ENCODE results near the gene HELZ2. TPM values are rescaled to one million over a fixed set of nuclear protein-coding genes. Genes with fewer than 3 reads are reported as not detected.

HELZ2 gene
- total RNA-seq, 1 experiment from 2014 or later: 27.5 TPM

- no peaks in the 10 kb centered on the region for H3K9me3 Mint-ChIP-seq
- H3K36me3 Mint-ChIP-seq: peaks cover 3% of the 10 kb centered on the region
- no peaks in the 10 kb centered on the region for H3K4me1 Mint-ChIP-seq
- DNase-seq (ENCODE audit: low spot score) (no peak), ATAC-seq (no peak)
- no peaks in the 10 kb centered on the region for H3K27me3 Mint-ChIP-seq (ENCODE audit: low read depth)
- H3K4me3 Mint-ChIP-seq: no peak overlapping the region
- POLR2A ChIA-PET: no interaction called here
- TF ChIP-seq, protein P1, sequence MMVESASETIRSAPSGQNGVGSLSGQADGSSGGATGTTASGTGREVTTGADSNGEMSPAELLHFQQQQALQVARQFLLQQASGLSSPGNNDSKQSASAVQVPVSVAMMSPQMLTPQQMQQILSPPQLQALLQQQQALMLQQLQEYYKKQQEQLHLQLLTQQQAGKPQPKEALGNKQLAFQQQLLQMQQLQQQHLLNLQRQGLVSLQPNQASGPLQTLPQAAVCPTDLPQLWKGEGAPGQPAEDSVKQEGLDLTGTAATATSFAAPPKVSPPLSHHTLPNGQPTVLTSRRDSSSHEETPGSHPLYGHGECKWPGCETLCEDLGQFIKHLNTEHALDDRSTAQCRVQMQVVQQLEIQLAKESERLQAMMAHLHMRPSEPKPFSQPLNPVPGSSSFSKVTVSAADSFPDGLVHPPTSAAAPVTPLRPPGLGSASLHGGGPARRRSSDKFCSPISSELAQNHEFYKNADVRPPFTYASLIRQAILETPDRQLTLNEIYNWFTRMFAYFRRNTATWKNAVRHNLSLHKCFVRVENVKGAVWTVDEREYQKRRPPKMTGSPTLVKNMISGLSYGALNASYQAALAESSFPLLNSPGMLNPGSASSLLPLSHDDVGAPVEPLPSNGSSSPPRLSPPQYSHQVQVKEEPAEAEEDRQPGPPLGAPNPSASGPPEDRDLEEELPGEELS (CRISPR knock-in tag; IDR thresholded peaks at IDR 0.05): no peak
- TF ChIP-seq, protein P2, sequence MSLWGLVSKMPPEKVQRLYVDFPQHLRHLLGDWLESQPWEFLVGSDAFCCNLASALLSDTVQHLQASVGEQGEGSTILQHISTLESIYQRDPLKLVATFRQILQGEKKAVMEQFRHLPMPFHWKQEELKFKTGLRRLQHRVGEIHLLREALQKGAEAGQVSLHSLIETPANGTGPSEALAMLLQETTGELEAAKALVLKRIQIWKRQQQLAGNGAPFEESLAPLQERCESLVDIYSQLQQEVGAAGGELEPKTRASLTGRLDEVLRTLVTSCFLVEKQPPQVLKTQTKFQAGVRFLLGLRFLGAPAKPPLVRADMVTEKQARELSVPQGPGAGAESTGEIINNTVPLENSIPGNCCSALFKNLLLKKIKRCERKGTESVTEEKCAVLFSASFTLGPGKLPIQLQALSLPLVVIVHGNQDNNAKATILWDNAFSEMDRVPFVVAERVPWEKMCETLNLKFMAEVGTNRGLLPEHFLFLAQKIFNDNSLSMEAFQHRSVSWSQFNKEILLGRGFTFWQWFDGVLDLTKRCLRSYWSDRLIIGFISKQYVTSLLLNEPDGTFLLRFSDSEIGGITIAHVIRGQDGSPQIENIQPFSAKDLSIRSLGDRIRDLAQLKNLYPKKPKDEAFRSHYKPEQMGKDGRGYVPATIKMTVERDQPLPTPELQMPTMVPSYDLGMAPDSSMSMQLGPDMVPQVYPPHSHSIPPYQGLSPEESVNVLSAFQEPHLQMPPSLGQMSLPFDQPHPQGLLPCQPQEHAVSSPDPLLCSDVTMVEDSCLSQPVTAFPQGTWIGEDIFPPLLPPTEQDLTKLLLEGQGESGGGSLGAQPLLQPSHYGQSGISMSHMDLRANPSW (CRISPR knock-in tag; conservative IDR thresholded peaks at IDR 0.05; ENCODE audit: low read depth): no peak
- TF ChIP-seq MYBL2 (CRISPR knock-in tag; IDR thresholded peaks at IDR 0.05) (no peak), E2F5 (CRISPR knock-in tag; IDR thresholded peaks at IDR 0.05) (no peak), GRHL2 (CRISPR knock-in tag; IDR thresholded peaks at IDR 0.05; ENCODE audit: insufficient replicate concordance, severe bottlenecking) (no peak), JUN (CRISPR knock-in tag; IDR thresholded peaks at IDR 0.05) (no peak), E2F1 (CRISPR knock-in tag; IDR thresholded peaks at IDR 0.05) (no peak), FOXJ3 (CRISPR knock-in tag; IDR thresholded peaks at IDR 0.05; ENCODE audit: borderline replicate concordance) (no peak), ZNF416 (CRISPR knock-in tag; IDR thresholded peaks at IDR 0.05) (no peak)
- TF ChIP-seq, protein P3, sequence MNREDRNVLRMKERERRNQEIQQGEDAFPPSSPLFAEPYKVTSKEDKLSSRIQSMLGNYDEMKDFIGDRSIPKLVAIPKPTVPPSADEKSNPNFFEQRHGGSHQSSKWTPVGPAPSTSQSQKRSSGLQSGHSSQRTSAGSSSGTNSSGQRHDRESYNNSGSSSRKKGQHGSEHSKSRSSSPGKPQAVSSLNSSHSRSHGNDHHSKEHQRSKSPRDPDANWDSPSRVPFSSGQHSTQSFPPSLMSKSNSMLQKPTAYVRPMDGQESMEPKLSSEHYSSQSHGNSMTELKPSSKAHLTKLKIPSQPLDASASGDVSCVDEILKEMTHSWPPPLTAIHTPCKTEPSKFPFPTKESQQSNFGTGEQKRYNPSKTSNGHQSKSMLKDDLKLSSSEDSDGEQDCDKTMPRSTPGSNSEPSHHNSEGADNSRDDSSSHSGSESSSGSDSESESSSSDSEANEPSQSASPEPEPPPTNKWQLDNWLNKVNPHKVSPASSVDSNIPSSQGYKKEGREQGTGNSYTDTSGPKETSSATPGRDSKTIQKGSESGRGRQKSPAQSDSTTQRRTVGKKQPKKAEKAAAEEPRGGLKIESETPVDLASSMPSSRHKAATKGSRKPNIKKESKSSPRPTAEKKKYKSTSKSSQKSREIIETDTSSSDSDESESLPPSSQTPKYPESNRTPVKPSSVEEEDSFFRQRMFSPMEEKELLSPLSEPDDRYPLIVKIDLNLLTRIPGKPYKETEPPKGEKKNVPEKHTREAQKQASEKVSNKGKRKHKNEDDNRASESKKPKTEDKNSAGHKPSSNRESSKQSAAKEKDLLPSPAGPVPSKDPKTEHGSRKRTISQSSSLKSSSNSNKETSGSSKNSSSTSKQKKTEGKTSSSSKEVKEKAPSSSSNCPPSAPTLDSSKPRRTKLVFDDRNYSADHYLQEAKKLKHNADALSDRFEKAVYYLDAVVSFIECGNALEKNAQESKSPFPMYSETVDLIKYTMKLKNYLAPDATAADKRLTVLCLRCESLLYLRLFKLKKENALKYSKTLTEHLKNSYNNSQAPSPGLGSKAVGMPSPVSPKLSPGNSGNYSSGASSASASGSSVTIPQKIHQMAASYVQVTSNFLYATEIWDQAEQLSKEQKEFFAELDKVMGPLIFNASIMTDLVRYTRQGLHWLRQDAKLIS (CRISPR knock-in tag; IDR thresholded peaks at IDR 0.05; ENCODE audit: borderline replicate concordance): no peak
- TF ChIP-seq, protein P4, sequence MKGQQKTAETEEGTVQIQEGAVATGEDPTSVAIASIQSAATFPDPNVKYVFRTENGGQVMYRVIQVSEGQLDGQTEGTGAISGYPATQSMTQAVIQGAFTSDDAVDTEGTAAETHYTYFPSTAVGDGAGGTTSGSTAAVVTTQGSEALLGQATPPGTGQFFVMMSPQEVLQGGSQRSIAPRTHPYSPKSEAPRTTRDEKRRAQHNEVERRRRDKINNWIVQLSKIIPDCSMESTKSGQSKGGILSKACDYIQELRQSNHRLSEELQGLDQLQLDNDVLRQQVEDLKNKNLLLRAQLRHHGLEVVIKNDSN (CRISPR knock-in tag; IDR thresholded peaks at IDR 0.05): no peak
- no peak overlapping the region for H3K27ac Mint-ChIP-seq
- CTCF ChIA-PET: interaction anchor here (1.4 kb wide), 1 partner anchor 9 kb away, joined by 3 read pairs; no protein-coding TSS in a partner anchor
Observed at GRCh38 chr20:63564036-63564810, 9.8 kb downstream of the HELZ2 start.
